ENCODE results near the gene SPN. TPM values are rescaled to one million over a fixed set of nuclear protein-coding genes. Genes with fewer than 3 reads are reported as not detected.

SPN gene
- total and polyA plus RNA-seq, 2 donors (not counting 3 experiments of a cell fraction or from before 2014, with no cell fraction given), result not detected

DNA sequence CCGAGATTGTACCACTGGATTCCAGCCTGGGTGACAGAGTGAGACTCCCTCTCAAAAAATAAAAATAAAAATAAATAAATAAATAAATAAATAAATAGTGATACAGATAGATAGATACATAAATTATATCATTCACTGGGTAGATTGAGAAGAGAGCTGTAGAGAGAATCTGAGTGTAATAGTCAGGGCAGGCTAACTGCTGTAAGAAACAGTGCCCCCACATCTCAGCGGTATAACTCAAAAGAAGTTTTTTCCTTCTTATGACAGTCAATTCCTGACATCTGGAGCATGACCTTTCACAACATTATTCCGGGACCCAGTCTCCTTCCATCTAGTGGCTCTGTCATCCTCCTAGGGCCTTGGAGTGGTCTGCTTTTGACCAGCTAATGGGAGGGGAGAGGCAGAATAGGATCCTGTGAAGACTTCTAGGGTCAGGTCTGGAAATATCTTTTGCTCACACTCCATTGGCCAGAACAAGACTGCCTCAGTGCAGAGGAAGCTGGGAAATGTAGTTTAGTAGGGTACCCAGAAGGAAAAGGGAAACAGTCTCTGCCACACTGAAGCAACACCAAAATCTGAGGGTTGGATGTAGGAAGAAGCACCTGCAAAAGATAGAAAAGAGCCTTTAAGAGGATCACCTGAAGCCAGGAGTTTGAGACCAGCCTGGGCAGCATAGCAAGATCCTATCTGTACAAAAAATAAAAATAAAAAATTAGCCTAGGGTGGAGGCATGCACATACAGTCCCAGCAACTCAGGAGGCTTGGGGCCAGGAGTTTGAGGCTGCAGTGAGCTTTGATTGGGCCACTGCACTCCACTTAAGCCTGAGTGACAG, 13.0 kb downstream of the SPN start:
- intact Hi-C loops (cut with micrococcal nuclease) (no loop called here), dilution Hi-C loops (cut with MboI; ENCODE audit: extremely low pct_ligation_motif_present, low sequenced_read_pairs) (no loop called here)
- Histone ChIP-seq H3K36me3 (ENCODE audit: control insufficient read depth in 2 of 2, extremely low read depth in 1 of 2, insufficient read depth in 2 of 2, low read length in 2 of 2) (no peaks in the 10 kb centered on the region), H3K79me2 (ENCODE audit: control insufficient read depth, insufficient read depth, low read length) (no peaks in the 10 kb centered on the region), H3K4me2 (ENCODE audit: insufficient read depth, low read length) (no peak overlapping the region), H3K9ac (replicated peaks; ENCODE audit: extremely low read depth, insufficient read depth, low read length) (no peak overlapping the region), H2AFZ (ENCODE audit: low read depth, low read length) (peak overlapping the region; percentile 46), H3K9me1 (replicated peaks; ENCODE audit: control insufficient read depth, extremely low read depth, insufficient read depth, low read length) (no peaks in the 10 kb centered on the region), H3K4me1 (ENCODE audit: control insufficient read depth, extremely low read depth, insufficient read depth, low read length) (no peaks in the 10 kb centered on the region), H3K27ac (ENCODE audit: insufficient read depth, low read depth, low read length) (no peak overlapping the region), H4K20me1 (replicated peaks; ENCODE audit: control insufficient read depth, extremely low read depth, insufficient read depth, low read length) (no peaks in the 10 kb centered on the region), H3K4me3 (replicated peaks in 1 of 3; ENCODE audit: insufficient read depth in 1 of 3, low read depth in 1 of 3, low read length in 3 of 3) (no peak overlapping the region), H3K27me3 (ENCODE audit: control insufficient read depth in 2 of 2, insufficient read depth in 2 of 2, low read length in 2 of 2) (peaks cover 0 to 2% of the 10 kb centered on the region in 2 experiments), H3K9me3 (replicated peaks; ENCODE audit: control insufficient read depth, insufficient read depth, low read length) (no peaks in the 10 kb centered on the region)
- FAIRE-seq, result peak; percentile 76
- ChIA-PET POLR2A (no interaction called here), CTCF (interaction anchor here (1.3 to 3.5 kb wide), 4 partner anchors 10 to 356 kb away, joined by 3 to 11 read pairs (median 4); no protein-coding TSS in a partner anchor)
- peak; percentile 18 for DNase-seq (ENCODE audit: low read depth, low spot score)
- BruUV-seq (replicated peaks), result no TSS peak
- TF ChIP-seq, protein P1, sequence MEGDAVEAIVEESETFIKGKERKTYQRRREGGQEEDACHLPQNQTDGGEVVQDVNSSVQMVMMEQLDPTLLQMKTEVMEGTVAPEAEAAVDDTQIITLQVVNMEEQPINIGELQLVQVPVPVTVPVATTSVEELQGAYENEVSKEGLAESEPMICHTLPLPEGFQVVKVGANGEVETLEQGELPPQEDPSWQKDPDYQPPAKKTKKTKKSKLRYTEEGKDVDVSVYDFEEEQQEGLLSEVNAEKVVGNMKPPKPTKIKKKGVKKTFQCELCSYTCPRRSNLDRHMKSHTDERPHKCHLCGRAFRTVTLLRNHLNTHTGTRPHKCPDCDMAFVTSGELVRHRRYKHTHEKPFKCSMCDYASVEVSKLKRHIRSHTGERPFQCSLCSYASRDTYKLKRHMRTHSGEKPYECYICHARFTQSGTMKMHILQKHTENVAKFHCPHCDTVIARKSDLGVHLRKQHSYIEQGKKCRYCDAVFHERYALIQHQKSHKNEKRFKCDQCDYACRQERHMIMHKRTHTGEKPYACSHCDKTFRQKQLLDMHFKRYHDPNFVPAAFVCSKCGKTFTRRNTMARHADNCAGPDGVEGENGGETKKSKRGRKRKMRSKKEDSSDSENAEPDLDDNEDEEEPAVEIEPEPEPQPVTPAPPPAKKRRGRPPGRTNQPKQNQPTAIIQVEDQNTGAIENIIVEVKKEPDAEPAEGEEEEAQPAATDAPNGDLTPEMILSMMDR (IDR thresholded peaks at IDR 0.05; ENCODE audit: extremely low read depth in 1 of 2, insufficient read depth in 1 of 2, low read depth in 1 of 2, low read length in 2 of 2), result no peak
- no peak for TF ChIP-seq GATA2 (IDR thresholded peaks at IDR 0.05; ENCODE audit: insufficient read depth, insufficient read length, low read depth, low read length)
- no peak for TF ChIP-seq POLR2AphosphoS5 (IDR thresholded peaks at IDR 0.05; ENCODE audit: insufficient read depth, low read depth, low read length)
- no peak for TF ChIP-seq FOS (IDR thresholded peaks at IDR 0.05; ENCODE audit: borderline replicate concordance, insufficient read depth, low read length)
- TF ChIP-seq, protein P2, sequence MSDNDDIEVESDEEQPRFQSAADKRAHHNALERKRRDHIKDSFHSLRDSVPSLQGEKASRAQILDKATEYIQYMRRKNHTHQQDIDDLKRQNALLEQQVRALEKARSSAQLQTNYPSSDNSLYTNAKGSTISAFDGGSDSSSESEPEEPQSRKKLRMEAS (IDR thresholded peaks at IDR 0.05; ENCODE audit: insufficient read depth, insufficient read length), result no peak
- no peak for TF ChIP-seq MYC (IDR thresholded peaks at IDR 0.05; ENCODE audit: low read depth, low read length)
- TF ChIP-seq JUN (IDR thresholded peaks at IDR 0.05; ENCODE audit: borderline replicate concordance, insufficient read depth, insufficient read length, low read depth), result no peak
